Measurements from ENCODE around the gene PNRC1. TPM values are rescaled to one million over a fixed set of nuclear protein-coding genes. Genes with fewer than 3 reads are reported as not detected.

Gene PNRC1
- polyA plus RNA-seq, 1 donor from 2014 or later = 22.2 TPM

DNA sequence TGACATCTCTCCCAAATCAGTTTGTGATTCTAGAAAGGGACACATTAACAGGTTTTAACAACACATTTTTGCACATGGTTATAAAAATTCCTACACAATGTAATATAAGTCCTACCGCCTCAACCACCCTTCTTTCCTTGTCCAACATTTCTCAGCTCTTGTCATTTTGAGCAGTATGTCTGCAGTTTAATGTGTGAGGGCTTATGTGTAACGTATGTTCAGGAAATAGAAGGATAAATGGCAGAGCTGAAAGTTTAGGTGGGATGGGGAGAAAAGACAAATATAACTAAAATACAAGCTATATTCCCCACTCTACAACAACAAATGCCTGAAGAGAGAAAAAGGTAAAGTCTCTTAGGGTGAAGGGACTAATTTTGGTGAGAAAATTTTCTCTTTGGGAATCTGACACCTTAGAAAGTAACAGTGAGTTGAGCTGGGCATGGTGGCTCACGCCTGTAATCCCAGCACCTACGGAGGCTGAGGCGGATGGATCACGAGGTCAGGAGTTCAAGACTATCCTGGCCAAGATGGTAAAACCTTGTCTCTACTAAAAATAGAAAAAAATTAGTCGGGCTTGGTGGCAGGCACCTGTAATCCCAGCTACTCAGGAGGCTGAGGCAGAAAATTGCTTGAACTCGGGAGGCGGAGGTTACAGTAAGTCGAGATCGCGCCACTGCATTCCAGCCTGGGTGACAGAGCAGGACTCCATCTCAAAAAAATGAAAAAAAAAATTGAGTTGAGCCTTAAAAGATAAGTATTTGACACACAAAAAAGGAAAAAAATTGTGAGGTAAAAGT, 5.1 kb downstream of the PNRC1 start:
- no peak overlapping the region for H3K4me3 ChIP-seq (ENCODE audit: low read length)
- H3F3A ChIP-seq (ENCODE audit: insufficient read depth, low read length, poor library complexity, severe bottlenecking) = no peaks in the 10 kb centered on the region
- H3K36me3 ChIP-seq (ENCODE audit: insufficient read depth, low read length) = no peaks in the 10 kb centered on the region
- peaks cover 29% of the 10 kb centered on the region for H4K20me1 ChIP-seq (ENCODE audit: insufficient read depth)
- no peak overlapping the region for H2AFZ ChIP-seq (ENCODE audit: low read depth, low read length)
- no peak overlapping the region for H3K9ac ChIP-seq (ENCODE audit: low read length)
- H3K27ac ChIP-seq (ENCODE audit: low read length) = no peak overlapping the region
- H3K27me3 ChIP-seq (ENCODE audit: insufficient read depth, low read depth, low read length) = no peaks in the 10 kb centered on the region
- no peak overlapping the region for H3K4me2 ChIP-seq (ENCODE audit: low read length)
- H3K9me2 ChIP-seq (ENCODE audit: insufficient read depth, low read length) = no peaks in the 10 kb centered on the region
- TF ChIP-seq TAF1 (IDR thresholded peaks at IDR 0.05; ENCODE audit: low read depth) (no peak), SMC3 (conservative IDR thresholded peaks at IDR 0.05; ENCODE audit: poor library complexity) (no peak), EZH2 (IDR thresholded peaks at IDR 0.05; ENCODE audit: borderline replicate concordance, insufficient read depth, low read length, poor library complexity, severe bottlenecking) (no peak), POLR2AphosphoS5 (IDR thresholded peaks at IDR 0.05) (no peak), MXI1 (conservative IDR thresholded peaks at IDR 0.05; ENCODE audit: poor library complexity, severe bottlenecking) (no peak)
- TF ChIP-seq, protein P1, sequence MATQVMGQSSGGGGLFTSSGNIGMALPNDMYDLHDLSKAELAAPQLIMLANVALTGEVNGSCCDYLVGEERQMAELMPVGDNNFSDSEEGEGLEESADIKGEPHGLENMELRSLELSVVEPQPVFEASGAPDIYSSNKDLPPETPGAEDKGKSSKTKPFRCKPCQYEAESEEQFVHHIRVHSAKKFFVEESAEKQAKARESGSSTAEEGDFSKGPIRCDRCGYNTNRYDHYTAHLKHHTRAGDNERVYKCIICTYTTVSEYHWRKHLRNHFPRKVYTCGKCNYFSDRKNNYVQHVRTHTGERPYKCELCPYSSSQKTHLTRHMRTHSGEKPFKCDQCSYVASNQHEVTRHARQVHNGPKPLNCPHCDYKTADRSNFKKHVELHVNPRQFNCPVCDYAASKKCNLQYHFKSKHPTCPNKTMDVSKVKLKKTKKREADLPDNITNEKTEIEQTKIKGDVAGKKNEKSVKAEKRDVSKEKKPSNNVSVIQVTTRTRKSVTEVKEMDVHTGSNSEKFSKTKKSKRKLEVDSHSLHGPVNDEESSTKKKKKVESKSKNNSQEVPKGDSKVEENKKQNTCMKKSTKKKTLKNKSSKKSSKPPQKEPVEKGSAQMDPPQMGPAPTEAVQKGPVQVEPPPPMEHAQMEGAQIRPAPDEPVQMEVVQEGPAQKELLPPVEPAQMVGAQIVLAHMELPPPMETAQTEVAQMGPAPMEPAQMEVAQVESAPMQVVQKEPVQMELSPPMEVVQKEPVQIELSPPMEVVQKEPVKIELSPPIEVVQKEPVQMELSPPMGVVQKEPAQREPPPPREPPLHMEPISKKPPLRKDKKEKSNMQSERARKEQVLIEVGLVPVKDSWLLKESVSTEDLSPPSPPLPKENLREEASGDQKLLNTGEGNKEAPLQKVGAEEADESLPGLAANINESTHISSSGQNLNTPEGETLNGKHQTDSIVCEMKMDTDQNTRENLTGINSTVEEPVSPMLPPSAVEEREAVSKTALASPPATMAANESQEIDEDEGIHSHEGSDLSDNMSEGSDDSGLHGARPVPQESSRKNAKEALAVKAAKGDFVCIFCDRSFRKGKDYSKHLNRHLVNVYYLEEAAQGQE (IDR thresholded peaks at IDR 0.05; ENCODE audit: borderline replicate concordance) = no peak
- no peaks in the 10 kb centered on the region for H3K9me3 ChIP-seq (ENCODE audit: low read length)
- peaks cover 48% of the 10 kb centered on the region for H3K79me2 ChIP-seq (replicated peaks; ENCODE audit: insufficient read depth, low read length)

DNA sequence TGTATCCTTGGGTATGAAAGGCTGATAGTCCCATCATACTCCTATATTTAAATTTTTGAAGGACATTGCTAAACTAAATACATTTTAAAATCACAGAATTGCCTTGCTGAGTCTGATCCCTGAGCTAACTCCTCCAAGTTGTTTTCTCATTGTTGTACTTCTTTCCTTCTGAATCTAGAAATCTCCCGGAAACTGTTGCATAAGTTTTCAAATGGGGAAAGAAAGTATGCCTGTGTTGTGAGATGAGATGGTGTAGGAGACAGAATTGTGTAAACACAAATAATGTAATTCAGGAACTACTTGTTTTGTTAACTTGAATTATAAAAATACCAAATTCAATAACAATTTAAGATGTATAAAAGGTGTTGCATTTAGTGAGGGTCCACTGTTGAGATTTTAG, 7.3 kb downstream of the PNRC1 start:
- H3K4me3 ChIP-seq (ENCODE audit: low read length) = no peak overlapping the region
- peaks cover 16% of the 10 kb centered on the region for H4K20me1 ChIP-seq (ENCODE audit: insufficient read depth)
- H3K4me2 ChIP-seq (ENCODE audit: low read length) = no peak overlapping the region
- no peak overlapping the region for H3K27ac ChIP-seq (ENCODE audit: low read length)
- no peak overlapping the region for H2AFZ ChIP-seq (ENCODE audit: low read depth, low read length)
- no peaks in the 10 kb centered on the region for H3F3A ChIP-seq (ENCODE audit: insufficient read depth, low read length, poor library complexity, severe bottlenecking)
- no peak for TF ChIP-seq TAF1 (IDR thresholded peaks at IDR 0.05; ENCODE audit: low read depth)
- no peak for TF ChIP-seq SMC3 (conservative IDR thresholded peaks at IDR 0.05; ENCODE audit: poor library complexity)
- no peak for TF ChIP-seq EP300 (conservative IDR thresholded peaks at IDR 0.05; ENCODE audit: poor library complexity, severe bottlenecking)
- TF ChIP-seq, protein P2, sequence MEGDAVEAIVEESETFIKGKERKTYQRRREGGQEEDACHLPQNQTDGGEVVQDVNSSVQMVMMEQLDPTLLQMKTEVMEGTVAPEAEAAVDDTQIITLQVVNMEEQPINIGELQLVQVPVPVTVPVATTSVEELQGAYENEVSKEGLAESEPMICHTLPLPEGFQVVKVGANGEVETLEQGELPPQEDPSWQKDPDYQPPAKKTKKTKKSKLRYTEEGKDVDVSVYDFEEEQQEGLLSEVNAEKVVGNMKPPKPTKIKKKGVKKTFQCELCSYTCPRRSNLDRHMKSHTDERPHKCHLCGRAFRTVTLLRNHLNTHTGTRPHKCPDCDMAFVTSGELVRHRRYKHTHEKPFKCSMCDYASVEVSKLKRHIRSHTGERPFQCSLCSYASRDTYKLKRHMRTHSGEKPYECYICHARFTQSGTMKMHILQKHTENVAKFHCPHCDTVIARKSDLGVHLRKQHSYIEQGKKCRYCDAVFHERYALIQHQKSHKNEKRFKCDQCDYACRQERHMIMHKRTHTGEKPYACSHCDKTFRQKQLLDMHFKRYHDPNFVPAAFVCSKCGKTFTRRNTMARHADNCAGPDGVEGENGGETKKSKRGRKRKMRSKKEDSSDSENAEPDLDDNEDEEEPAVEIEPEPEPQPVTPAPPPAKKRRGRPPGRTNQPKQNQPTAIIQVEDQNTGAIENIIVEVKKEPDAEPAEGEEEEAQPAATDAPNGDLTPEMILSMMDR (IDR thresholded peaks at IDR 0.05; ENCODE audit: poor library complexity, severe bottlenecking) = no peak
- no peak for TF ChIP-seq MXI1 (conservative IDR thresholded peaks at IDR 0.05; ENCODE audit: poor library complexity, severe bottlenecking)
- TF ChIP-seq, protein P1 (IDR thresholded peaks at IDR 0.05; ENCODE audit: borderline replicate concordance) = no peak
- no peak for TF ChIP-seq RAD21 (conservative IDR thresholded peaks at IDR 0.05)
- H3K9me2 ChIP-seq (ENCODE audit: insufficient read depth, low read length) = no peaks in the 10 kb centered on the region
- peaks cover 34% of the 10 kb centered on the region for H3K79me2 ChIP-seq (replicated peaks; ENCODE audit: insufficient read depth, low read length)
- H3K9me3 ChIP-seq (ENCODE audit: low read length) = no peaks in the 10 kb centered on the region
- no peaks in the 10 kb centered on the region for H3K27me3 ChIP-seq (ENCODE audit: insufficient read depth, low read depth, low read length)
- no peaks in the 10 kb centered on the region for H3K36me3 ChIP-seq (ENCODE audit: insufficient read depth, low read length)
- H3K9ac ChIP-seq (ENCODE audit: low read length) = no peak overlapping the region
